ENCODE results near the gene SLC8A1.

- TF ChIP-seq CTCF (IDR thresholded peaks at IDR 0.05), result no peak
- no peak for TF ChIP-seq POLR2A (IDR thresholded peaks at IDR 0.05)
These were observed 28.7 kb upstream of the SLC8A1 start for GRCh38 chr2:40480596-40480995.

Measured in adrenal gland (tissue), 5 donors.